BE2C (cell line): ENCODE results near the gene ALX3.

Experiments used
- DNase-seq: peaks from one replicate; pipeline ENCODE4 v3.0.0-alpha.2; 2020
- H3K27me3 ChIP-seq: fragments of 250-450 bp; sonication (Bioruptor Pico); 2 replicates; pipeline ENCODE4 v1.5.1; 2020; ENCODE audit warnings: mild to moderate bottlenecking
- H3K36me3 ChIP-seq: fragments of 250-450 bp; sonication (Bioruptor Pico); 2 replicates; pipeline ENCODE4 v1.5.1; 2020; ENCODE audit warnings: mild to moderate bottlenecking
- H3K4me1 ChIP-seq: fragments of 250-450 bp; sonication (Bioruptor Pico); 2 replicates; pipeline ENCODE4 v1.5.1; 2020
- H3K4me3 ChIP-seq: 2 replicates; pipeline ENCODE4 v1.5.1; 2011; ENCODE audit warnings: low read depth, low read length
- H3K9me3 ChIP-seq: fragments of 250-450 bp; sonication (Bioruptor Pico); 2 replicates; pipeline ENCODE4 v1.5.1; 2020
- TF ChIP-seq, protein P1 (sequence below): IDR thresholded peaks from 2 replicates; pipeline ENCODE4 v1.5.1; 2012; ENCODE audit warnings: mild to moderate bottlenecking, low read depth, low read length

ALX3 gene

DNA sequence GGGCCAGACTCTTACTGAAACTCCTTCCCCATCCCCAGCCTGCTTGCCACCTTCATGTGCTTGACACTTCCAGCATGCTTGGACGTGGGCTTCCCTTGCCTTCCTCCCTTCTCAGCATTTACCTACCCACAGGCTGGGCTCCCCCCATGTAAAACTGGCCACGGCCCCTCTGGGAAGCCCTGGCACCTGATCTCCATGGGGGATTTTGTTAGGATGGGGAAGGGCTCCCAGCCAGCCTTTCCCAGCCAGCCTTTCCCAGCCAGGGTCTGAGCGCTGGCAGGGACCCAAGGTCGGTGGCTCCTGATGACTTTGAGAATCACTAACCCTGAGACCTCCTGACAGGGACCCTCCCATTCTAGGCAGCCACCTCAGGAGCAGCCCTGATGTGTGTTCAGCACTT lies 6.7 kb downstream of the ALX3 start:
- H3K4me3 ChIP-seq, result no peak overlapping the region
- TF ChIP-seq, protein P1, sequence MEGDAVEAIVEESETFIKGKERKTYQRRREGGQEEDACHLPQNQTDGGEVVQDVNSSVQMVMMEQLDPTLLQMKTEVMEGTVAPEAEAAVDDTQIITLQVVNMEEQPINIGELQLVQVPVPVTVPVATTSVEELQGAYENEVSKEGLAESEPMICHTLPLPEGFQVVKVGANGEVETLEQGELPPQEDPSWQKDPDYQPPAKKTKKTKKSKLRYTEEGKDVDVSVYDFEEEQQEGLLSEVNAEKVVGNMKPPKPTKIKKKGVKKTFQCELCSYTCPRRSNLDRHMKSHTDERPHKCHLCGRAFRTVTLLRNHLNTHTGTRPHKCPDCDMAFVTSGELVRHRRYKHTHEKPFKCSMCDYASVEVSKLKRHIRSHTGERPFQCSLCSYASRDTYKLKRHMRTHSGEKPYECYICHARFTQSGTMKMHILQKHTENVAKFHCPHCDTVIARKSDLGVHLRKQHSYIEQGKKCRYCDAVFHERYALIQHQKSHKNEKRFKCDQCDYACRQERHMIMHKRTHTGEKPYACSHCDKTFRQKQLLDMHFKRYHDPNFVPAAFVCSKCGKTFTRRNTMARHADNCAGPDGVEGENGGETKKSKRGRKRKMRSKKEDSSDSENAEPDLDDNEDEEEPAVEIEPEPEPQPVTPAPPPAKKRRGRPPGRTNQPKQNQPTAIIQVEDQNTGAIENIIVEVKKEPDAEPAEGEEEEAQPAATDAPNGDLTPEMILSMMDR, result no peak
- H3K27me3 ChIP-seq, result no peaks in the 10 kb centered on the region
- no peaks in the 10 kb centered on the region for H3K9me3 ChIP-seq
- DNase-seq, result no peak
- peaks cover 33% of the 10 kb centered on the region for H3K4me1 ChIP-seq
- peaks cover 6% of the 10 kb centered on the region; the same call in 1 of the 2 replicates for H3K36me3 ChIP-seq

GRCh38 chr1:110062612-110063011 lies 7.9 kb downstream of the ALX3 start:
- DNase-seq, result peak; percentile 51
- H3K4me1 ChIP-seq, result peaks cover 44% of the 10 kb centered on the region
- H3K4me3 ChIP-seq, result no peak overlapping the region
- H3K36me3 ChIP-seq, result peaks cover 9% of the 10 kb centered on the region; the same call in 1 of the 2 replicates
- no peaks in the 10 kb centered on the region for H3K27me3 ChIP-seq
- H3K9me3 ChIP-seq, result no peaks in the 10 kb centered on the region
- TF ChIP-seq, protein P1, result no peak

DNA sequence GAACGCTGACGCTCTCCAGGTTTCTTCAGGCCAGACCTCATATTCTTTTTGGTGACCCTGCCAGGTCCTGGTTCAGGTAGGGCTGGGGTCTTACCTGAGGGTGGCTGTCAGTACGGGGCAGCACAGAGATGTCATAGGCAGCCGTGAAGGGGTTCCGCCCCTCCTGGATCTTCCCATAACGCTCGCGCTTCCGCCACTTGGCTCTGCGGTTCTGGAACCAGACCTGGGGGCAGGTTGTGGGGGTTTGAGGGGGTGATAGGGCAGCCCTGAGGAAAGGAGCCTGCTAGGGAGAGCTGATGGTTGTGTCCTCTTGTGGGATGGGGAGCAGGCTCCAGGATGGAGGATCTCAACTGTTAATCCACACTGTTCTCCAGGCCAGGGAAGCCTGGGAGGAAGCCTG lies 9.1 kb downstream of the ALX3 start:
- Histone ChIP-seq H3K9me3 (no peaks in the 10 kb centered on the region), H3K4me3 (no peak overlapping the region), H3K27me3 (no peaks in the 10 kb centered on the region), H3K36me3 (peaks cover 16% of the 10 kb centered on the region), H3K4me1 (peaks cover 49% of the 10 kb centered on the region)
- DNase-seq, result no peak
- TF ChIP-seq, protein P1, result no peak

- Histone ChIP-seq H3K4me3 (no peak overlapping the region), H3K9me3 (no peaks in the 10 kb centered on the region), H3K36me3 (peaks cover 22% of the 10 kb centered on the region), H3K4me1 (peaks cover 49% of the 10 kb centered on the region), H3K27me3 (no peaks in the 10 kb centered on the region)
- DNase-seq, result no peak
- TF ChIP-seq, protein P1, result no peak
These were observed 9.8 kb downstream of the ALX3 start for GRCh38 chr1:110060662-110061060.

GRCh38 chr1:110060034-110060661 lies 10.3 kb downstream of the ALX3 start:
- Histone ChIP-seq H3K27me3 (no peaks in the 10 kb centered on the region), H3K4me1 (peaks cover 49% of the 10 kb centered on the region), H3K4me3 (no peak overlapping the region), H3K36me3 (peaks cover 27% of the 10 kb centered on the region), H3K9me3 (no peaks in the 10 kb centered on the region)
- TF ChIP-seq, protein P1, result peak; percentile 79
- DNase-seq, result peak; percentile 41

DNA sequence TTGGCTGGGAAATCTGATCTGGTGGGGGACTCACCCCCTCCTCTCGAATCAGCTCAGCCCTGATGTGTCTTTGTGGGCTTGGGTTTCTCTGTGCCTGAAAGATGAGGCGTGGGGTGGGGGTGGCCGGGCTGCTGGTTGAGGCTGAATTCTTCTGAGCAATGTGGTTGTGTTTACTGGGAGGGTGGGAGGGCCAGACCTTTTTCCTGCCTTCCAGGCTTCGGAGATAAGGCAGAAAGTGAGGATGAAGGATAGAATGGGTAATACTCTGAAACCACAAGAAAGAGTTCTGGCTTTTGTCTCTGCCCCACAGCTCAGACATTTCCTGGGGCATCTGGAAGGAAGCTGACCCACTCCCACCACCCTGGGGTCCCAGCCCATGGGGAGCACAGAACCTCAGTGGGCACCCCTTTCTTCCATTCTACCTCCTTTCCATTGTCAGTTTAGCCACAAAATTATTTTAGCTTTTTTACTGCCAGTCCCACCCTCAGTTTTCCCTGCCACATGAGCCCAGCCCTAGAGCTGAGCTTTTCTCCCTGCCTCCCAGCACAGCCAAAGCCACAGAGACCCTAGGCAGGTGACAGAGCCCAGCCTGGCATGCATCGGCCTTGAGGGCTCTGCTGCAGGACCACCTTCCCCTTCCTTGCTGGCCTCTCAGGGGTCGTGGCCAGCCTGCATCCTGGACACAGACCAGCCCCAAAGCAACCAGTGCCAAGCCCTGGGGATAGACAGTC lies 11.2 kb downstream of the ALX3 start:
- Histone ChIP-seq H3K36me3 (peaks cover 36% of the 10 kb centered on the region), H3K9me3 (no peaks in the 10 kb centered on the region), H3K4me3 (peak overlapping the region; percentile 12), H3K27me3 (no peaks in the 10 kb centered on the region), H3K4me1 (peaks cover 53% of the 10 kb centered on the region)
- TF ChIP-seq, protein P1, result no peak
- peak; percentile 67 for DNase-seq
